ENCODE measurements around the gene ADAMTS8.

ADAMTS8 gene

GRCh38 chr11:130418756-130419155, 9.7 kb downstream of the ADAMTS8 start:
- Histone ChIP-seq H3K4me3 (ENCODE audit: low read length) (no peak overlapping the region), H3K27me3 (ENCODE audit: control insufficient read depth, insufficient read depth, low read length) (no peaks in the 10 kb centered on the region), H3K36me3 (ENCODE audit: control insufficient read depth, insufficient read depth, low read length) (no peaks in the 10 kb centered on the region), H3K4me1 (ENCODE audit: control insufficient read depth, insufficient read depth, low read length) (peaks cover 8% of the 10 kb centered on the region), H3K27ac (ENCODE audit: low read depth, low read length) (peak overlapping the region; percentile 41), H3K9ac (ENCODE audit: low read length) (no peak overlapping the region)

GRCh38 chr11:130418210-130418609, 10.2 kb downstream of the ADAMTS8 start:
- Histone ChIP-seq H3K9ac (ENCODE audit: low read length) (no peak overlapping the region), H3K27ac (ENCODE audit: low read depth, low read length) (peak overlapping the region; percentile 37), H3K4me1 (ENCODE audit: control insufficient read depth, insufficient read depth, low read length) (peaks cover 9% of the 10 kb centered on the region), H3K4me3 (ENCODE audit: low read length) (no peak overlapping the region), H3K36me3 (ENCODE audit: control insufficient read depth, insufficient read depth, low read length) (no peaks in the 10 kb centered on the region), H3K27me3 (ENCODE audit: control insufficient read depth, insufficient read depth, low read length) (no peaks in the 10 kb centered on the region)

GRCh38 chr11:130416906-130417305, 11.5 kb downstream of the ADAMTS8 start:
- H3K4me1 ChIP-seq (ENCODE audit: control insufficient read depth, insufficient read depth, low read length), result peaks cover 11% of the 10 kb centered on the region
- no peak overlapping the region for H3K27ac ChIP-seq (ENCODE audit: low read depth, low read length)
- no peaks in the 10 kb centered on the region for H3K27me3 ChIP-seq (ENCODE audit: control insufficient read depth, insufficient read depth, low read length)

GRCh38 chr11:130416530-130416882, 11.9 kb downstream of the ADAMTS8 start:
- Histone ChIP-seq H3K36me3 (ENCODE audit: control insufficient read depth, insufficient read depth, low read length) (no peaks in the 10 kb centered on the region), H3K4me3 (ENCODE audit: low read length) (no peak overlapping the region), H3K27ac (ENCODE audit: low read depth, low read length) (no peak overlapping the region), H3K27me3 (ENCODE audit: control insufficient read depth, insufficient read depth, low read length) (no peaks in the 10 kb centered on the region), H3K4me1 (ENCODE audit: control insufficient read depth, insufficient read depth, low read length) (peaks cover 11% of the 10 kb centered on the region), H3K9ac (ENCODE audit: low read length) (no peak overlapping the region)

More at GRCh38 chr11:130416906-130417305, 11.5 kb downstream of the ADAMTS8 start:
- no peaks in the 10 kb centered on the region for H3K36me3 ChIP-seq (ENCODE audit: control insufficient read depth, insufficient read depth, low read length)
- no peak overlapping the region for H3K4me3 ChIP-seq (ENCODE audit: low read length)
- no peak overlapping the region for H3K9ac ChIP-seq (ENCODE audit: low read length)

DNA sequence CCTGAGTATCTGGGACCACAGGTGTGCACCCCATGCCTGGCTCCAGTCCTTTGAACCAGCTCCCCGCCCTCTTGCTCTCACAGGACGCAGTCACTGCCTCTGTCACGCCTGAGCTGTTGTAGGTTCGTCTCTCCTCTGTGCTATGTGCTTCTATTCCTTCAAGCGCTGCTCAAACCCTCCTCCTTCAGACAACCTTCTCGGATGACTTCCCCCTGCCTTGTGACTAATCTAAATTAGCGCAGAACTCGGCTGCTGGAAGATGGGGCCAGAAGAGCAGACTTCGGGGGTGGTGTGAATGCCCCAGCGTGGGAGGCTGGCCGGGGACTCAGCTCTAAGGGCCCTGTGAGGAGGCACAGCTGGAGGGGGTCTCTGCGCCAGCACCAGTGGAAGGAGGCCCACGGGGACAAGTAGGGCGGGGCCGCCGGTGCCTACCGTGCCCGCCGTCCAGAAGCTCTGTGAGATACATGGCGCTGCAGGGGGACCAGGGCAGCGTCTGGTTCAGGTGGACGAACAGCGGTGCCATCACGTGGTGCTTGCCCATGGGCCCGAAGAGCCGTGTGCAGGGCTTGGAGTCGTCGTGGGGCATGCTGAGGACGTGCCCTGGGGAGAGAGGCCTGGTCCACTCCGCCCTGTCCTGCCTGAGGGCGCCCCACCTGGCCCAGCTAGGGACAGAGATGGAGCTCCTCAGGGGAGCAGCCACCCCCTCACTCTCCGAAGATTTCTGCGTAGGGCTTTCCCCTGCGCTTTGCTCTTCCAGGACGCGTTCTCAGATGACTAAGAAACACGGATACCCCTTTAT, 12.5 kb downstream of the ADAMTS8 start:
- H3K36me3 ChIP-seq (ENCODE audit: control insufficient read depth, insufficient read depth, low read length), result no peaks in the 10 kb centered on the region
- no peak overlapping the region for H3K9ac ChIP-seq (ENCODE audit: low read length)
- no peaks in the 10 kb centered on the region for H3K27me3 ChIP-seq (ENCODE audit: control insufficient read depth, insufficient read depth, low read length)
- H3K4me1 ChIP-seq (ENCODE audit: control insufficient read depth, insufficient read depth, low read length), result peaks cover 7% of the 10 kb centered on the region
- H3K27ac ChIP-seq (ENCODE audit: low read depth, low read length), result no peak overlapping the region
- H3K4me3 ChIP-seq (ENCODE audit: low read length), result no peak overlapping the region

DNA sequence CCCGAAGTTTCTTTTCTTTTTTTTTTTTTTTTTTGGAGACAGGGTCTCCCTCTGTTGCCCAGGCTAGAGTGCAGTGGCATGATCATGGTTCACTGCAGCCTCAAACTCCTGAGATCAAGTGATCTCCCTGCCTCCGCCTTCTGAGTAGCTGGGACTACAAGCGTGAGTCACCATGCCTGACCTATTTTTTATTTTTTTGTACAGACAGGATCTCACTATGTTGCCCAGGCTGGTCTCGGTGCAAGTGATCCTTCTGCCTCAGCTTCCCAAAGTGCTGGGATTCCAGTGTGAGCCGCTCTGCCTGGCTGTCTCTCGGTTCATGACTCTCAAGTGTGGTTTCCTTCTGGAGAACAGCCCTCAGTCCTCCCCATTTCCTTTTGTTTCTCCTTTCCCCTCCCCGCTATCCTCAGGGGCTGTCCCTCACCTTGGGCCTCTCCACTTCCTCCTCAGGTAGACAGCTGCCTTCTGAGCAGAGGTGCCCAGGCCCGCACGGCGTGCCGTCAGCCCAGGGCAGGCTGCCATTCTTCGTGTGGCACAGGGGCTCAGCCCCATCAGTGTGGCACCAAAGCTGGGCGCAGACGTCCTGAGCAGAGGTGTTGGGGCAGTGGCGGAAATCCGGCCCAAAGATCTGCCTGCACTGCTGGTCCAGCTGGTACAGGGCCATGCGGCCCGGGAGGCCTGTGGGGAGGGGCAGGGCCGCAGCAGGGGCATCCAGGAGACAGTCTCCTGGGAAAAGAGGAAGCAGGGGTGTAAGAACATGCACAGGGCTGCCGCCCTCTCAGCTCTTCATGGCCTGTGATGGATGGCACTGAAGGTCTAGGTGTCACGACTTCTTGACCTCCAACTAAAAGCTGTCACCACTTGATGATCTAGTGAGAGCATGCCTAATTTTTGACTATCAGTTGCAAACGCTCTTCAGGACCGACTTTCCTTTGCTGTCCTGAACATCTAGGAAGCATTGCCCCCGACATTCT, 14.0 kb downstream of the ADAMTS8 start:
- Histone ChIP-seq H3K4me1 (ENCODE audit: control insufficient read depth, insufficient read depth, low read length) (peaks cover 8% of the 10 kb centered on the region), H3K4me3 (ENCODE audit: low read length) (no peak overlapping the region), H3K27me3 (ENCODE audit: control insufficient read depth, insufficient read depth, low read length) (no peaks in the 10 kb centered on the region), H3K27ac (ENCODE audit: low read depth, low read length) (peak overlapping the region; percentile 6), H3K36me3 (ENCODE audit: control insufficient read depth, insufficient read depth, low read length) (no peaks in the 10 kb centered on the region), H3K9ac (ENCODE audit: low read length) (no peak overlapping the region)

- H3K27ac ChIP-seq (ENCODE audit: low read depth, low read length), result peak overlapping the region; percentile 33
- H3K4me1 ChIP-seq (ENCODE audit: control insufficient read depth, insufficient read depth, low read length), result peaks cover 15% of the 10 kb centered on the region
- no peaks in the 10 kb centered on the region for H3K36me3 ChIP-seq (ENCODE audit: control insufficient read depth, insufficient read depth, low read length)
- no peaks in the 10 kb centered on the region for H3K27me3 ChIP-seq (ENCODE audit: control insufficient read depth, insufficient read depth, low read length)
- H3K9ac ChIP-seq (ENCODE audit: low read length), result no peak overlapping the region
- no peak overlapping the region for H3K4me3 ChIP-seq (ENCODE audit: low read length)
Observed at GRCh38 chr11:130413405-130414106, 14.9 kb downstream of the ADAMTS8 start.

DNA sequence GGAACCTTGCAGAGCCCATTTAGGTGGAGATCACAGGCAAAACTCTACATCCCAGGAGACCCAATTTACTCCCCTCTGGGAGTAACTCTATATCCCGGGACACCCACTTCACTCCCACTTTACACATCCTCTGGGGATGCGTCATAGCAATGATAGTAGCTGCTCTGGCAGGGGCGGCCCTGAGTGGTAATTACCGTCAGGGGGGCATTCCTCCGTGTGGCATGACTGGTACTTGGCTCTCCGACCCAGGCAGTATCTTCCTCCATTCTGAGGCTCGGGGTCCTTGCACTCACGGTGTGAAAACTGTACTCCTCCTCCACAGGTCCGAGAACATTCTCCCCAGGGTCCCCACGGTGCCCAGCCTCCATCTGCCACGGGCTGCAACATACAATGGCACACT, 17.2 kb downstream of the ADAMTS8 start:
- no peak overlapping the region for H3K4me3 ChIP-seq (ENCODE audit: low read length)
- no peak overlapping the region for H3K9ac ChIP-seq (ENCODE audit: low read length)
- H3K27ac ChIP-seq (ENCODE audit: low read depth, low read length), result no peak overlapping the region
- peaks cover 26% of the 10 kb centered on the region for H3K4me1 ChIP-seq (ENCODE audit: control insufficient read depth, insufficient read depth, low read length)
- no peaks in the 10 kb centered on the region for H3K36me3 ChIP-seq (ENCODE audit: control insufficient read depth, insufficient read depth, low read length)
- no peaks in the 10 kb centered on the region for H3K27me3 ChIP-seq (ENCODE audit: control insufficient read depth, insufficient read depth, low read length)

DNA sequence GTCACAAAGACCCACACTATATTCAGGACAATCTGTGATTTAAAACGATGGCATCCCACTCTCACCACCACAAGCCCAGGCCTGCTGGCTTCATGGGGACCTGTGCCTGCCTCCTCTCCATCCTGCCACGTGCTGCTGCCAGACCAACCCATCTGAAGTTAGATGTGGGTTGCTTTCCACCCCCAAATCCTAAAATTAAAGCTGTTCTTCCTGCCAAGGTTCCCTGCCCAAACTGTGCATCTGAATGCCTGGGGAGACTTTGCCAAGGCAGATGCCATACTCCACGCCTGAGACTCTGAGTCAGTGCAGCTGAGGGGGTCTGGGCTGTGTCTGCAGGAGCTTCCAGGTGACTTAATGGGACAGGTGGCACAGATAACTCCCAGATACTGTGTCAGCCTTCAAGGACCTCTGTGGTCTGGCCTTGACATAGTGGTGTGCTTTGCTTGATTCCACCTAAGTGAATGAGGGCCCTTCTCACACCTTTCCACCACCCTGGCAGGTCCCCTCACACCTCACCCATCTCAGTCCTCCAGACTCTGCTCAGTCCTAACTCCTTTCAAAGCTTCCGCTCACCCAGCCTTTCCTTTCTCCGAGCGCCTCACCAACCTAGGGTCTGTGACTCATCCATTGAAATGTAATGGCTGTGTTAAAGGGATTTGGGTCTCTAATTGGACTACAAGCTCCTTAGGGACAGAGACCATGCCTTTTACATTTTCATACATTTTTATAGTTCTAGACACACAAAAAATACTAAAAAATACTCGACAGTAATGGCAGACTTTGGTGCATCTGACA, 18.6 kb downstream of the ADAMTS8 start:
- Histone ChIP-seq H3K4me1 (ENCODE audit: control insufficient read depth, insufficient read depth, low read length) (peaks cover 26% of the 10 kb centered on the region), H3K9ac (ENCODE audit: low read length) (no peak overlapping the region), H3K4me3 (ENCODE audit: low read length) (no peak overlapping the region), H3K27me3 (ENCODE audit: control insufficient read depth, insufficient read depth, low read length) (no peaks in the 10 kb centered on the region), H3K36me3 (ENCODE audit: control insufficient read depth, insufficient read depth, low read length) (no peaks in the 10 kb centered on the region), H3K27ac (ENCODE audit: low read depth, low read length) (no peak overlapping the region)

GRCh38 chr11:130408901-130409300, 19.5 kb downstream of the ADAMTS8 start:
- Histone ChIP-seq H3K27ac (ENCODE audit: low read depth, low read length) (peak overlapping the region; percentile 79), H3K27me3 (ENCODE audit: control insufficient read depth, insufficient read depth, low read length) (no peaks in the 10 kb centered on the region), H3K9ac (ENCODE audit: low read length) (no peak overlapping the region)

DNA sequence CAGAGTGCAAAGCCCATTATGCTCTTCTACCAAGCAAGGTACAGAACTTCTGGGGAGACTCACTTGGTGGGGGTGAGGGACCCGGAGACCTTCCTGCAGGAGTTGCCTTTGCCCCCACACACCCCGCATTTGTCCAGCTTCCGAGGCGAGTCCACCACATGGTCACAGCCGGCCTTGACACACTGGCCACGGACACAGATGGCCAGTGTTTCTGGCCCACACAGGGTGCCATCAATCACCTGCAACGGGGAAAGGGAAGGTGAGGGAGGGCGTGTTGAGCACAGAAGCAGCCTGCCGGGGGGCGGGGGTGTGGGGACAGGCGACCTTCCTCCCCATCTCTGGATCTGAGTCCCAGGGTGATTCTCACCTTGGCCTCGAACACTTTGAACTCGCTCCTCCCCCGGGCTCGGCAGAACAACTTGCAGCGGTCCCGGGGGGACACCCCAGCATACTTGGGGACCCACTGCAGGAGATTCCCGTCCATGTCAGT, 20.0 kb downstream of the ADAMTS8 start:
- Histone ChIP-seq H3K36me3 (ENCODE audit: control insufficient read depth, insufficient read depth, low read length) (no peaks in the 10 kb centered on the region), H3K4me1 (ENCODE audit: control insufficient read depth, insufficient read depth, low read length) (peaks cover 36% of the 10 kb centered on the region), H3K27ac (ENCODE audit: low read depth, low read length) (peak overlapping the region; percentile 79), H3K9ac (ENCODE audit: low read length) (no peak overlapping the region), H3K4me3 (ENCODE audit: low read length) (no peak overlapping the region), H3K27me3 (ENCODE audit: control insufficient read depth, insufficient read depth, low read length) (no peaks in the 10 kb centered on the region)

More at GRCh38 chr11:130408901-130409300, 19.5 kb downstream of the ADAMTS8 start:
- peaks cover 32% of the 10 kb centered on the region for H3K4me1 ChIP-seq (ENCODE audit: control insufficient read depth, insufficient read depth, low read length)
- no peak overlapping the region for H3K4me3 ChIP-seq (ENCODE audit: low read length)
- H3K36me3 ChIP-seq (ENCODE audit: control insufficient read depth, insufficient read depth, low read length), result no peaks in the 10 kb centered on the region

Measured in rectal smooth muscle tissue (tissue), 1 donor.